ENCODE results near the gene ALPL. TPM values are rescaled to one million over a fixed set of nuclear protein-coding genes. Genes with fewer than 3 reads are reported as not detected.

Gene ALPL
- total RNA-seq, 1 experiment from 2014 or later = 84.8 TPM

GRCh38 chr1:21469581-21469980, 39.6 kb upstream of the ALPL start:
- no peak overlapping the region for H3K9ac ChIP-seq (ENCODE audit: extremely low read depth, insufficient read length, low read length)
- H3K27me3 ChIP-seq (ENCODE audit: insufficient read depth, low read length) = no peaks in the 10 kb centered on the region
- no peak overlapping the region for H4K91ac ChIP-seq (ENCODE audit: insufficient read length, low read depth, low read length)
- no peak overlapping the region for H3K4me3 Mint-ChIP-seq
- no peak overlapping the region for H2AK5ac ChIP-seq (ENCODE audit: insufficient read length, low read length)
- no peak overlapping the region for H2AFZ ChIP-seq (ENCODE audit: low read length)
- H3K9me3 ChIP-seq (ENCODE audit: control insufficient read depth, low read depth, low read length) = no peaks in the 10 kb centered on the region
- H4K20me1 ChIP-seq (ENCODE audit: control insufficient read depth, insufficient read depth, insufficient read length) = no peaks in the 10 kb centered on the region
- H3K14ac ChIP-seq (ENCODE audit: insufficient read depth, low read length) = no peak overlapping the region
- no peak overlapping the region for H4K8ac ChIP-seq (replicated peaks; ENCODE audit: insufficient read length, low read depth, low read length)
- no peak for TF ChIP-seq CTCF (conservative IDR thresholded peaks at IDR 0.05)
- H3K4me2 ChIP-seq (ENCODE audit: insufficient read depth, insufficient read length, low read length) = no peak overlapping the region
- no peak overlapping the region for H2BK15ac ChIP-seq (ENCODE audit: low read depth, low read length)
- peaks cover 34 to 38% of the 10 kb centered on the region in 2 experiments for H3K4me1 Mint-ChIP-seq
- no peaks in the 10 kb centered on the region for H3K27me3 Mint-ChIP-seq (ENCODE audit: low read depth)
- no peak overlapping the region for H3K56ac ChIP-seq (ENCODE audit: insufficient read length, low read depth, low read length)
- H3K27ac ChIP-seq (ENCODE audit: insufficient read length, low read depth, low read length) = no peak overlapping the region
- no peak overlapping the region for H3K4ac ChIP-seq (ENCODE audit: low read depth, low read length)
- H2BK12ac ChIP-seq (ENCODE audit: insufficient read length, low read depth, low read length) = no peak overlapping the region
- no peak overlapping the region for H2BK5ac ChIP-seq (ENCODE audit: insufficient read length, low read length)
- no peaks in the 10 kb centered on the region for H3K23me2 ChIP-seq (ENCODE audit: insufficient read length, low read depth, low read length, poor library complexity, severe bottlenecking)
- H3K9me3 Mint-ChIP-seq = no peaks in the 10 kb centered on the region
- H3K4me1 ChIP-seq (ENCODE audit: insufficient read depth, low read length) = peaks cover 2% of the 10 kb centered on the region; the same call in 1 of the 2 replicates
- DNase-seq = no peak
- no peak overlapping the region for H3T11ph ChIP-seq (ENCODE audit: low read length)
- WGBS (ENCODE audit: extremely low coverage, insufficient read length, low lambda C conversion rate) = no CpG with 5 or more reads among the region's 9 CpGs
- no peak overlapping the region for H3K18ac ChIP-seq (ENCODE audit: insufficient read length, low read depth, low read length)
- no peak overlapping the region for H3K23ac ChIP-seq (ENCODE audit: insufficient read length, low read depth, low read length)
- no peaks in the 10 kb centered on the region for H3K79me2 ChIP-seq (ENCODE audit: insufficient read depth, low read length)
- H3K36me3 Mint-ChIP-seq (ENCODE audit: insufficient read depth in 1 of 3, low read depth in 3 of 3) = peaks cover 2 to 16% (median 8%) of the 10 kb centered on the region in 3 experiments; a peak in 4 of 7 replicates
- H3K79me1 ChIP-seq (ENCODE audit: insufficient read depth, low read depth, low read length, poor library complexity, severe bottlenecking) = no peaks in the 10 kb centered on the region
- H2BK20ac ChIP-seq (ENCODE audit: low read depth, low read length, poor library complexity, severe bottlenecking) = no peak overlapping the region
- H3K27ac Mint-ChIP-seq = no peak overlapping the region
- no peak overlapping the region for H4K5ac ChIP-seq (ENCODE audit: insufficient read length, low read depth, low read length)
- H2BK120ac ChIP-seq (ENCODE audit: low read depth, low read length, poor library complexity, severe bottlenecking) = no peak overlapping the region
